Fibroblast of lung (primary cell): ENCODE results near the gene RGS3.

Experiments used
- EZH2 ChIP-seq: IDR thresholded peaks from 2 replicates; pipeline ENCODE4 v1.5.1; 2012; ENCODE audit warnings: low read length, control low read depth, mild to moderate bottlenecking; ENCODE audit errors: missing control alignments
- TF ChIP-seq, protein P1 (sequence below), 2 donors: IDR thresholded peaks in 1 of 2; conservative IDR thresholded peaks in 1 of 2; 1 replicate in 1 of 2; 2 replicates in 1 of 2; pipeline ENCODE4 v1.5.1; 2011 to 2012; ENCODE audit warnings: low read length in 2 of 2, control low read depth in 1 of 2, inconsistent platforms in 1 of 2, low read depth in 1 of 2, mild to moderate bottlenecking in 1 of 2

GRCh38 chr9:113531919-113532808 lies 68.6 kb downstream of the RGS3 start:
- TF ChIP-seq EZH2 = no peak
- TF ChIP-seq, protein P1, sequence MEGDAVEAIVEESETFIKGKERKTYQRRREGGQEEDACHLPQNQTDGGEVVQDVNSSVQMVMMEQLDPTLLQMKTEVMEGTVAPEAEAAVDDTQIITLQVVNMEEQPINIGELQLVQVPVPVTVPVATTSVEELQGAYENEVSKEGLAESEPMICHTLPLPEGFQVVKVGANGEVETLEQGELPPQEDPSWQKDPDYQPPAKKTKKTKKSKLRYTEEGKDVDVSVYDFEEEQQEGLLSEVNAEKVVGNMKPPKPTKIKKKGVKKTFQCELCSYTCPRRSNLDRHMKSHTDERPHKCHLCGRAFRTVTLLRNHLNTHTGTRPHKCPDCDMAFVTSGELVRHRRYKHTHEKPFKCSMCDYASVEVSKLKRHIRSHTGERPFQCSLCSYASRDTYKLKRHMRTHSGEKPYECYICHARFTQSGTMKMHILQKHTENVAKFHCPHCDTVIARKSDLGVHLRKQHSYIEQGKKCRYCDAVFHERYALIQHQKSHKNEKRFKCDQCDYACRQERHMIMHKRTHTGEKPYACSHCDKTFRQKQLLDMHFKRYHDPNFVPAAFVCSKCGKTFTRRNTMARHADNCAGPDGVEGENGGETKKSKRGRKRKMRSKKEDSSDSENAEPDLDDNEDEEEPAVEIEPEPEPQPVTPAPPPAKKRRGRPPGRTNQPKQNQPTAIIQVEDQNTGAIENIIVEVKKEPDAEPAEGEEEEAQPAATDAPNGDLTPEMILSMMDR (conservative IDR thresholded peaks at IDR 0.05 in 1 of 2, IDR thresholded peaks at IDR 0.05 in 1 of 2; ENCODE audit: low read depth in 1 of 2, low read length in 2 of 2) = no peak
